ENCODE data around the gene COL13A1. TPM values are rescaled to one million over a fixed set of nuclear protein-coding genes. Genes with fewer than 3 reads are reported as not detected.

COL13A1 gene
- total RNA-seq, 4 donors from 2014 or later = 1.2 to 4.2 (median 2.6) TPM

- TF ChIP-seq, protein P1, sequence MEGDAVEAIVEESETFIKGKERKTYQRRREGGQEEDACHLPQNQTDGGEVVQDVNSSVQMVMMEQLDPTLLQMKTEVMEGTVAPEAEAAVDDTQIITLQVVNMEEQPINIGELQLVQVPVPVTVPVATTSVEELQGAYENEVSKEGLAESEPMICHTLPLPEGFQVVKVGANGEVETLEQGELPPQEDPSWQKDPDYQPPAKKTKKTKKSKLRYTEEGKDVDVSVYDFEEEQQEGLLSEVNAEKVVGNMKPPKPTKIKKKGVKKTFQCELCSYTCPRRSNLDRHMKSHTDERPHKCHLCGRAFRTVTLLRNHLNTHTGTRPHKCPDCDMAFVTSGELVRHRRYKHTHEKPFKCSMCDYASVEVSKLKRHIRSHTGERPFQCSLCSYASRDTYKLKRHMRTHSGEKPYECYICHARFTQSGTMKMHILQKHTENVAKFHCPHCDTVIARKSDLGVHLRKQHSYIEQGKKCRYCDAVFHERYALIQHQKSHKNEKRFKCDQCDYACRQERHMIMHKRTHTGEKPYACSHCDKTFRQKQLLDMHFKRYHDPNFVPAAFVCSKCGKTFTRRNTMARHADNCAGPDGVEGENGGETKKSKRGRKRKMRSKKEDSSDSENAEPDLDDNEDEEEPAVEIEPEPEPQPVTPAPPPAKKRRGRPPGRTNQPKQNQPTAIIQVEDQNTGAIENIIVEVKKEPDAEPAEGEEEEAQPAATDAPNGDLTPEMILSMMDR (IDR thresholded peaks at IDR 0.05) = peak; percentile 58 to 72 (median 58)
- no peak for TF ChIP-seq POLR2AphosphoS5 (IDR thresholded peaks at IDR 0.05)
- Histone ChIP-seq H3K9me3 (no peaks in the 10 kb centered on the region), H3K27me3 (no peaks in the 10 kb centered on the region), H3K4me3 (no peak overlapping the region), H3K27ac (replicated peaks in 1 of 4) (no peak overlapping the region), H3K36me3 (no peaks in the 10 kb centered on the region), H3K4me1 (peaks cover 0 to 23% (median 9%) of the 10 kb centered on the region in 4 donors)
- intact Hi-C loops (cut with DNase I) = no loop called here
- DNase-seq (ENCODE audit: extremely low spot score) = no peak
- 70% methylated on average over 9 of the region's 10 CpGs for WGBS
Measured at GRCh38 chr10:69901628-69902505, 100.2 kb downstream of the COL13A1 start.

DNA sequence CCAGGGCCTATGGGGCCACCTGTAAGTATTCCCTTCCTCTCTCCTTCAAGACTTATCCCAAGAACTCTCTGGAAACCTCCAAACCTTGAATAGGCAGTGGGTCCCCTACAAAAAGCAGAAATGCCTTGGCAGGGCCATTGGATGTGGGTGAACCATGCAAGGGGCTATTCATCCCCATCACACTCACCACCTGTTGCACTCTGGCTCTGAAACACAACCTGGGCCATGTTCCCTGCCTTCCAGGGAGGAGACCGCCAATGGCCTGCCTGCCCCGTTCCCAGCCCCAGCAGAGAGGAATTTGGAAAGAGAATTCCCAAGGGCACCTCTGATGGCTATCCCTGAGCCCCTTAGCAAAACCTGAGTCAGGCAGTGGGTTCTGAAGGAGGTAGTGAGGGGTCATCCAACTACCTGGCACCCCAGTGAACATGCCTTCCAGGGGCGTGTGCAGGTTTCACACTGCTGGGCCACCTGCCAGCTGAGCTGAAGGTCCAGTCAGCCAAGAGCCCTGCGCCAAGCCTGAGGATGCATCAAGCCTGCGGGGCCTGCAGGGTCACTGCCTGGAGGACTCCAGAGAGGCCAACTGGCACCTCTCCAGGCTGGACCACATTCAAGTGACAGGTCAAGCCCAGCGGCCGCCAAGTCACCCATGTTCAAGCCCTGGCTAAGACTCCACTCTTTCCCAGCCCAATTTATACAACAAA is 101.3 kb downstream of the COL13A1 start:
- Histone ChIP-seq H3K4me3 (no peak overlapping the region), H3K36me3 (no peaks in the 10 kb centered on the region), H3K4me1 (peaks cover 0 to 23% (median 9%) of the 10 kb centered on the region in 4 donors), H3K9me3 (no peaks in the 10 kb centered on the region), H3K27ac (replicated peaks in 1 of 4) (no peak overlapping the region), H3K27me3 (no peaks in the 10 kb centered on the region)
- intact Hi-C loops (cut with DNase I) = no loop called here
- WGBS = 58% methylated on average over 5 of the region's 7 CpGs
- TF ChIP-seq EP300 (IDR thresholded peaks at IDR 0.05) = no peak
- TF ChIP-seq, protein P1 (IDR thresholded peaks at IDR 0.05) = no peak
- no peak for TF ChIP-seq POLR2AphosphoS5 (IDR thresholded peaks at IDR 0.05)
- no peak for TF ChIP-seq POLR2A (IDR thresholded peaks at IDR 0.05; ENCODE audit: low read depth)
- no peak for DNase-seq (ENCODE audit: extremely low spot score)

- Histone ChIP-seq H3K4me3 (no peak overlapping the region), H3K36me3 (no peaks in the 10 kb centered on the region), H3K4me1 (peaks cover 0 to 23% (median 9%) of the 10 kb centered on the region in 4 donors), H3K27ac (replicated peaks in 1 of 4) (no peak overlapping the region), H3K27me3 (no peaks in the 10 kb centered on the region), H3K9me3 (no peaks in the 10 kb centered on the region)
- TF ChIP-seq, protein P1 (IDR thresholded peaks at IDR 0.05) = no peak
- TF ChIP-seq POLR2AphosphoS5 (IDR thresholded peaks at IDR 0.05) = no peak
- TF ChIP-seq POLR2A (IDR thresholded peaks at IDR 0.05; ENCODE audit: low read depth) = no peak
- TF ChIP-seq EP300 (IDR thresholded peaks at IDR 0.05) = no peak
- WGBS = 87% methylated on average over 5 of the region's 5 CpGs
- no peak for DNase-seq (ENCODE audit: extremely low spot score)
- intact Hi-C loops (cut with DNase I) = no loop called here
Measured at GRCh38 chr10:69904533-69904932, 102.8 kb downstream of the COL13A1 start.

DNA sequence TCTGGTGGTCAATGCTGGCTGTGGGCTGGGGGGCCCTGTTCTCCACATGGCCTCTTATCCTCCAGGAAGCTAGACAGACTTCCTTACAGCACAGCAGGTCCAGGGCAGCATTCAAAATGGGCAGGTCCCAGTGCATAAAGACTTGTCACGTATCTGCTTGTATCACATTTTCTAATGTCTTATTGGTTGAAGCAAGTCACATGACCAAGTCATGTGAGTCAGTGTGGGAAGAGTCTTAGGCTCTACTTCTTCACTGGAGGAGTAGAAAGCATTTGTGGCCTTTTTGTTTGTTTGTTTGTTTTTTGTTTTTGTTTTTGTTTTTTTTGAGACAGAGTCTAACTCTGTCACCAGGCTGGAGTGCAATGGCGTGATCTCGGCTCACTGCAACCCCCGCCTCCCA is 104.7 kb downstream of the COL13A1 start:
- intact Hi-C loops (cut with DNase I) = no loop called here
- H3K27me3 ChIP-seq = no peaks in the 10 kb centered on the region
- no peak overlapping the region for H3K4me3 ChIP-seq
- no peak for TF ChIP-seq POLR2A (IDR thresholded peaks at IDR 0.05; ENCODE audit: low read depth)
- TF ChIP-seq, protein P1 (IDR thresholded peaks at IDR 0.05) = no peak
- no peak for TF ChIP-seq EP300 (IDR thresholded peaks at IDR 0.05)
- TF ChIP-seq POLR2AphosphoS5 (IDR thresholded peaks at IDR 0.05) = no peak
- no peak overlapping the region for H3K27ac ChIP-seq (replicated peaks in 1 of 4)
- peaks cover 3 to 33% (median 17%) of the 10 kb centered on the region in 4 donors for H3K4me1 ChIP-seq
- 93% methylated on average over 4 of the region's 4 CpGs for WGBS
- H3K9me3 ChIP-seq = no peaks in the 10 kb centered on the region
- DNase-seq (ENCODE audit: extremely low spot score) = no peak
- H3K36me3 ChIP-seq = no peaks in the 10 kb centered on the region
